ENCODE results near the gene USH2A.

DNA sequence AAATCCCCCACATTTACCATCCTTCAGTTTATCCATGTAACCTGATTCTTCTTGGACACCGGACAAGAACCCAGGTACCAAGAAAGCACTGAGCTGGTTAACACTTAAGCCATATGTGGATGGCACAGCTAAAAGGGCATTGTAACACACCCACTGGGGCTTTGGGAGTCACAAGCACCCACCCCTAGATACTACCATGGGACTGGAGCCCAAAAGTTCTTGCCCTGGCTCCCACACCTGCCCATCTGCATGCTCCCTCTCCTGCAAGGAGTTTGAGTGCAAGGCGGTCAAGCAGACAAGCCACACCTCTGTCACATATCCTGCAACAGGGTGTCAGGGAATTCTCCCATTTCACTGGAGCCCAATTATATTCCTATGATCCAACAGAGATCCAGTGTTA, 270.1 kb downstream of the USH2A start:
- TF ChIP-seq, protein P1, sequence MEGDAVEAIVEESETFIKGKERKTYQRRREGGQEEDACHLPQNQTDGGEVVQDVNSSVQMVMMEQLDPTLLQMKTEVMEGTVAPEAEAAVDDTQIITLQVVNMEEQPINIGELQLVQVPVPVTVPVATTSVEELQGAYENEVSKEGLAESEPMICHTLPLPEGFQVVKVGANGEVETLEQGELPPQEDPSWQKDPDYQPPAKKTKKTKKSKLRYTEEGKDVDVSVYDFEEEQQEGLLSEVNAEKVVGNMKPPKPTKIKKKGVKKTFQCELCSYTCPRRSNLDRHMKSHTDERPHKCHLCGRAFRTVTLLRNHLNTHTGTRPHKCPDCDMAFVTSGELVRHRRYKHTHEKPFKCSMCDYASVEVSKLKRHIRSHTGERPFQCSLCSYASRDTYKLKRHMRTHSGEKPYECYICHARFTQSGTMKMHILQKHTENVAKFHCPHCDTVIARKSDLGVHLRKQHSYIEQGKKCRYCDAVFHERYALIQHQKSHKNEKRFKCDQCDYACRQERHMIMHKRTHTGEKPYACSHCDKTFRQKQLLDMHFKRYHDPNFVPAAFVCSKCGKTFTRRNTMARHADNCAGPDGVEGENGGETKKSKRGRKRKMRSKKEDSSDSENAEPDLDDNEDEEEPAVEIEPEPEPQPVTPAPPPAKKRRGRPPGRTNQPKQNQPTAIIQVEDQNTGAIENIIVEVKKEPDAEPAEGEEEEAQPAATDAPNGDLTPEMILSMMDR (IDR thresholded peaks at IDR 0.05; ENCODE audit: insufficient read depth, low read length, poor library complexity, severe bottlenecking) = no peak
- TF ChIP-seq EZH2phosphoT487 (conservative IDR thresholded peaks at IDR 0.05; ENCODE audit: low read length) = no peak

Measured in SU-DHL-6 (cell line).